GM20431 (cell line): ENCODE results near the gene GPS2.

Source experiments
- in situ Hi-C: fragments of 300-500 bp; cut with MseI, MboI; formaldehyde crosslinking; loops from one replicate; pipeline ENCODE4 v1.15.0; 2020; ENCODE audit warnings: low sequenced_read_pairs; ENCODE audit not compliant: unreplicated experiment

GPS2 gene

DNA sequence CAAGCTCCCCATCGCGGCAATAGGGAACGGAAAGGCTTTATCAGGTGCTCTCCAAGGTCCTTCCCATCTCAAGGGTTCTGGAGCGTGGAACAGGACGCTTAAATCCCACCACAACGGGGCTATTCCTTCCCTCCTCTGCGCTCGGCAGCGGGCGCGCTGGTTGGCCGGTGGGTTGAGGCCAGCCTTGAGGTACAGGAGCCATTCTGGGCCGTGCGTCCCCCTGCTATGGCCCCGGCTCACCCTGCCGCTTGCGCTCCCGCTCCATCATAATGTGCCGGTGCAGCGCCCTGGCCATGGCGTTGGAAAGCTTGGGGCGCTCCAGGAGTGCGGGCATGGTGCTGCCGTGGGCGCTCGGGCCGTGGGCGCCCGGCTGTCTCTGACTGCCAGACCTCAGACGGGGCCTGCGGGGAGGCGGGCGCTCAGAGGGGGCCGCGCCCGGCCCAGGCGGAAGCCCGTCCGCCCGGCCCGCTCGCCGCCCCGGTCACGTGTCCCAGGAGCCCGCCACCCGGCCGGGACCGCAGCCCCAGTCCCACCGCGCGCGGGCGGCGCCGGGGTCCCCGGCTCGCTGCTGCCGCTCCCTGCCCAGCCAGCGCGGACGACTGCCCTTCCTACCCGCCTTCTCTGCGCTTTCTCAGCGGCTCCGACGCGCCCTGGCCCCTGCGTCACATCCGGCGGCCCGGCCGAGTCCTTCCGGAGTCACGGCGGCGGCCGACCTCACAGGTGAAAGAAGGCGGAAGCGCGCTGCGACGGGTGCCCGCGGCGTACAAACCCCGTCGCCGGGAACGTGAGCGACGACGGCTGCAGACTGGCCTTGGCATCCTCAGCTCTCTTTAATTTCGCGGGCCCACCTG, at the start of gene GPS2:
Gene GPS2 (minus strand): TSS at position 642 of the 851 bp plus-strand sequence. CDS start 308 bp downstream, at position 334.
- in situ Hi-C loops, result no loop called here

DNA sequence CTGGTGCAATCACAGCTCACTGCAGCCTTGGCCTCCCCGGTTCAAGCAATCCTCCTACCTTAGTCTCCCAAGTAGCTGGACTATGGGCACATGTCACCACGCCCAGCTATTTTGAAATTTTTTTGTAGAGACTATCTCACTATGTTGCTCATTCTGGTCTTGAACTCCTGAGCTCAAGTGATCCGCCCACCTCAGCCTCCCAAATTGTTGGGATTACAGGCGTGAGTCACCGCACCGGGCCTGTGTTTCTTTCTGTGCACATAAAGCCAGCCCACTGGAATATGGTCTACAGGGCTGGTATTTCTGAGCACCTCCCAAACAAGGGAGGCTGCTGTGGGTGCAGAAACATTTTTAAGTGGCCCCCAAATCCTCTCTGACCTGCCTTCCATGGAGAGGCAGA, 48.2 kb upstream of the GPS2 start:
- in situ Hi-C loops, result no loop called here

GRCh38 chr17:7361906-7362305, 46.7 kb upstream of the GPS2 start:
- in situ Hi-C loops, result no loop called here

DNA sequence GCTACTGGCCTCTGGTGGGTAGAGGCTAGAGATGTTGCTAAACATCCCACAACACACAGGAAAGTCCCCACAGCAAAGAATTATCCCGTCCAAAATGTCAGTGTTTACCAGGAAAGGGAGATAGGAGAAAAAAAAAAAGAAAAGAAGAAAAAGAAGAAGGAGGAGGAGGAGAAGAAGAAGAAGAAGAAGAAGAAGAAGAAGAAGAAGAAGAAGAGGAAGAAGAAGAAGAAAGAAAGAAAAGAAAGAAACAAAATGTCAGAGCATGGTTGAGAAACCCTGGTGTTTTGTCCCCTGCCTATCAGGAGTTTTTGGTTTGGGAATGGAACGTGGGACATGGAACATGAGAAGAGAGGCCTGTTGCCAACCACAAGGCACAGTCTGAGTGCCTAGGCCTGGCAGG, 42.2 kb upstream of the GPS2 start:
- in situ Hi-C loops, result no loop called here

DNA sequence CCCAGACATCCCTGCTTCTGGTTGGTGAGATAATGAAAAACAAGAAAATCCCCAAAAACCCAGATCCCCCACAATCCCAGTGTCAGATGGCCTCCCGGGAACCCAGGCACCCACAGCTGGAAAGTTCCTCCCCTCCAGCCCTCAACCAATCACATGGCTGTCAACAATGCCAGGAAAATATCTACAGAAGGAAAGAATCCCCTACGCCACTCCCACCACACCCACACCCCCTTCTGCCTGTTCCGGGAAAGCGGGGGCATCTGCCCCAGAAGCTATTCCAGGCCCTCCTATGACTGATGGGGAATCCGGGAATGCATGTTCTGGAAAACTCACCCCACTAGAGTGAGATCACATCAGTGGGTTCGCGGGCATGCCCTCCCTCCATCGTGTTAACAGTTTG, 41.6 kb upstream of the GPS2 start:
- in situ Hi-C loops, result no loop called here

DNA sequence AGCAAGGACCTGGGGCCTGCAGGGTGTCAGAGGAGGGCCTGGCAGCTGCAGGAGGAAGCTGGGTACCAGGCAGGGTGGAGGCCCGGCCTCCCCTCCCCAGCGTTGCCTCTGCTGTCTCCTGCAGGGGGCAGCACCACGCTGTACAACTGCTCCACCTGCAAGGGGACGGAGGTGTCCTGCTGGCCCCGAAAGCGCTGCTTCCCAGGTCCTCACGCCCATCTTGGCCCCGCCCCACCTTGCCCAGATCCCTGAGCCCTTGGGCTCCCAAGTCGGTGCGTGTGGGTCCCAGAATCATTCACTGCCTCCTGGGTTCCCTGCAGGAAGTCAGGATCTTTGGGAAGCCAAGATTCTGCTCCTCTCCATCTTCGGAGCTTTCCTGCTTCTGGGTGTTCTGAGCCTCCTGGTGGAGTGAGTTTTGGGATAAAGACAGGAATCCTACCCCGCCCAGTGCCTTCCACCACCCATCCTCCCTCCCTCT, 41.0 kb upstream of the GPS2 start:
- in situ Hi-C loops, result no loop called here

- in situ Hi-C loops, result no loop called here
These were observed 40.4 kb upstream of the GPS2 start for GRCh38 chr17:7355573-7355972.

GRCh38 chr17:7355053-7355452, 39.9 kb upstream of the GPS2 start, which contains the start of gene TMEM95:
Gene TMEM95, plus strand, starts transcription at chr17:7355156. Its CDS starts 49 bp downstream, at chr17:7355205.
- in situ Hi-C loops, result no loop called here

- in situ Hi-C loops, result no loop called here
These were observed 39.2 kb upstream of the GPS2 start for GRCh38 chr17:7354262-7354843.

DNA sequence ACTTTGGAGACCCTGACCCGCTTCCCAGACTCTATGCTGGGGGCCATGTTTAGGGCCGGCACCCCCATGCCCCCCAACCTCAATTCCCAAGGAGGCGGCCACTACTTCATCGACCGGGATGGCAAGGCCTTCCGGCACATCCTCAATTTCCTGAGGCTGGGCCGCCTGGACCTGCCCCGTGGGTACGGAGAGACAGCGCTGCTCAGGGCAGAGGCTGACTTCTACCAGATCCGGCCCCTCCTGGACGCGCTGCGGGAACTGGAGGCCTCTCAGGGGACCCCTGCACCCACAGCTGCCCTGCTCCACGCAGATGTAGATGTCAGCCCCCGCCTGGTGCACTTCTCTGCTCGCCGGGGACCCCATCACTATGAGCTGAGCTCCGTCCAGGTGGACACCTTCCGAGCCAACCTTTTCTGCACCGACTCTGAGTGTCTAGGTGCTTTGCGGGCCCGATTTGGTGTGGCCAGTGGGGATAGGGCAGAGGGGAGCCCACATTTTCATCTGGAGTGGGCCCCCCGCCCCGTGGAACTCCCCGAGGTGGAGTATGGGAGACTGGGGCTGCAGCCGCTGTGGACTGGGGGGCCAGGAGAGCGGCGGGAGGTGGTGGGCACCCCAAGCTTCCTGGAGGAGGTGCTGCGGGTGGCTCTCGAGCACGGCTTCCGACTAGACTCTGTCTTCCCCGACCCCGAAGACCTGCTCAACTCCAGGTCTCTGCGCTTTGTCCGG, 37.9 kb upstream of the GPS2 start:
- in situ Hi-C loops, result no loop called here

DNA sequence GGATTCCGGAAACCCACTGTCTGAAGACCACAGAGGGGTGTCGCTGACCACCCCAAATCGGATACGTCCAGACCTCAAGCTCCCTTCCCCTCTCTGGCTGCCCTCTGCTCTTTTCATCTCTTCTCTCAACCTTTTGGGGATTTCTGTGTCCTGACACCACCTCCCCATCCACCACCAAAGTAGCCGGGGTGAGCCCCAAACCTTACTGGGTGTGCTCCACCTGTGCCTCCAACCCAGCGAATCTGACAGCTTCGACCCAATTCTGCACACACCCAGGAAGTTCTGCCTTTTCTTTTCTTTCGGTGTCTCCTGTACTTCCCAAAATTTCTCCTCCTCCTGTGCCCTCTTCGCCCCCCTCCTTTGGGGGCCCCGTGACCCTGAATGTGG, 37.3 kb upstream of the GPS2 start:
- in situ Hi-C loops, result no loop called here

DNA sequence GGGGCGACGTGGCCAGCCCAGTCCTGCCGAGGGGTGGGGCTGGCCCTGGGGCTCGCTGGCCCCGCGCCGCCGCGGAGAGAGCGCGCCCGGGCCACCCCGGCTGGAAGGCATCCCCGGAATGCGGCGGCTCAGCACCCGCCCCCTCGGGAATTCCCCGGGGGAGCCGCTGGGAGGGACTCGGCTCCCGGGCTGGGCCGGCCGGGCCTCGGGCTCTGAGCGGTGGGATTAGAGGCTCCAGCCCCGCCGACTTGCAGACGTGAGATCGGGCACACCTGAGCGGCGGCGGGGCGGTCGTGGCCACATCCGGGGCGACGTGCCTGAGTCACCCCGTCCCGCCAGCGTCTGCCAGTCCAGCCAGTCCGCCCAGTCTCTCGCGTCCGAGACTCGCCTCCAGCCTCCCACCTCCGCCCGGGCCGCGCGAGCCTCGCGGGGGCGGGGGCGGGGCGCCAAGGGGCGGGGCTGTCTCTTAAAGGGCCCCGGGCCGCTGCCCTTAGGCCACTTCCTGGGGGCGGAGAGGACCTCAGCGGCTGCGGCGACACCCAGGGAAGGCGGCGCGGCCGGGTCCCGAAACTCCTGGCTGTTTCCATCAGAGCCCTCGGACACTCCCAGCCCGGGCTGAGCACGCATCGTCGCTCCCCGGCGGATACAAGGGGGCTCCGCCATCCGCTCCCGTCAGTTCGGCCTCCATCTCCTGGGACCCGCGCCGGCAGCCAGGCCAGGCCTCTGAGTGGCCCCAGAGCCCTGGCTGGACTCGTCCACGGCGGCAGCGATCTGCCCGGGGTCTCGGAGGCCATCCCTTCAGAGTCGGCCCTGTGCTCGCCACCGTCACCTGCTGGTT, 36.7 kb upstream of the GPS2 start, which contains the start of gene KCTD11:
Gene KCTD11 (plus strand): TSS at position 498 of the 838 bp plus-strand sequence.
- in situ Hi-C loops, result no loop called here

DNA sequence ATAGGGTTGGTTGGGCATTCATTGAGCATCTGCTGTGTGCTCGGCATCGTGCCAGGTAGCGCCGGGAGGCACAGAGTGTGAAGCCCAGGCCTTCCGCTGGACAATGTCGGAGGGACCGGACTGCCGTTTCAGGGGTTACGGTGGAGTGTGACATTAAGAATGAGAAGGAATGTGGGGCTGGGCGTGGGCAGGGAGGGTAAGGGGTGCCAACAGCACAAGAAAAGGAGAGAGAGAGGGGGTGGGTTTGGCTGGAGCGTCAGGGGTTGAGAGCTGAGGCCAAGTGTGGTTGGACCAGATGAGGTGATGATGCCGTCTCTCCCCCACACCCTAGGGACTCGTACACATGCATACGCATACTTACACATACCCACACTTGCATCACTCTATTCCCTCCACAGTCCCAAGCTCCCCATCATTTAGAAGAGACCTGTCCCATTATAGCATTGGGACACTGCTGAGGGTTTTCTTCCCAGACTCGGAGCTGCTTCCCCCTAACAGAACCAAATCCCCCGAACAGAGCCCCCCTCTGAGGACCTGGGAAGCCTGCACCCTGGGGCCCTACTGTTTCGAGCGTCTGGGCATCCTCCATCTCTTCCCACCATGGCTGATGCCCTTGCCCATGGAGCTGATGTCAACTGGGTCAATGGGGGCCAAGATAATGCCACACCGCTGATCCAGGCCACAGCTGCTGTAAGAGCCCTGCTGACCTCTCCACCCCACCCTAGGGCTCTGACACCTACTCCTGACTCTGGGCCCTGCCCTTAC, 33.5 kb upstream of the GPS2 start:
- in situ Hi-C loops, result no loop called here

GRCh38 chr17:7347630-7348477, 32.7 kb upstream of the GPS2 start:
- in situ Hi-C loops, result no loop called here

DNA sequence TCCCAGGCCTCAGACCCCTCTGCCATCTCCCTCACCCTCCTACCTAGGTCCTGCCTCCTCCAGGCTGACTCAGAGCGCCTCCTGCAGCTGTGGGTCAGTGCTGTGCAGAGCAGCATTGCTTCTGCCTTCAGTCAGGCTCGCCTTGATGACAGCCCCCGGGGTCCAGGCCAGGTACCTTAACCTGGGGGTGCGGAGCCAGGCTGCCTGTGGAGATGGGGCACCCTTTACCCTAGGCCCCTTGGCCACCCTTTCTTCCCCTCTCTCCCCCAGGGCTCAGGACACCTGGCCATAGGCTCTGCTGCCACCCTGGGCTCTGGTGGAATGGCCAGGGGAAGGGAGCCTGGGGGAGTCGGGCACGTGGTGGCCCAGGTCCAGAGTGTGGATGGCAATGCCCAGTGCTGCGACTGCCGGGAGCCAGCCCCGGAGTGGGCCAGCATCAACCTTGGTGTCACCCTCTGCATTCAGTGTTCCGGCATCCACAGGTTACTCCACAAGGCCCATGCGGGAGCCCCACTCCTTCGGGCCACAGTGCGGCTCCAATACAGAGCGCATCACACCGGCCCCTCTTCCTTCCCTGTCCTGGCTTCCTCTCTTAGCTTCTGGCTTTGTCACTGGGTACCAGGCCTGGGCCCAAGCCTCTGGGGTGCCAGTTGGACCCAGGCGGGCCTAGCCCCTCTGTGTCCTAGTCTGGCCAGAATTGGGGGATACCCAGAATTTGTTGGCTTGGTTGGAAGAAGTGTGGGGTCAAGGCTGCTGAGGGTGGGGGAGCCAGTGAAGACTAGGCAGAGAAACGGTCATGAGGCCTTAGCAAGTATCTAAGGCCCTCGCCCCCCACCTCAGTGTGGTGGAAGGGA, 31.8 kb upstream of the GPS2 start:
- in situ Hi-C loops, result no loop called here

DNA sequence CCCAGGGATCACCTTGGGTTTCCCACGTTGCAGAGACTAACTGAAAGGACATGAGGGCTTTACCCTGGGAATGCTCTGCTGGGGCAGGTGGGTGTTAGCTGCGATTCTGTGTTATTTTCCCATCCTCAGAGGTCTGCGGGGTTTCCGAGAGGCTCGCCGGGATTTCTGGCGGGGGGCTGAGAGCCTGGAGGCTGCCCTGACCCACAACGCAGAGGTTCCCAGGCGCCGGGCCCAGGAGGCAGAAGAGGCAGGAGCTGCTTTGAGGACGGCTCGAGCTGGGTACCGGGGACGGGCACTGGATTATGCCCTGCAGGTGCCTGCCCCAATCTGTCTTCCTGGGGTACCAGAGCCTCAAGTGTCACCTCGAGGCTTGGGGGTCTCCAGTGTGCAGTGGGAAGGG, 28.1 kb upstream of the GPS2 start:
- in situ Hi-C loops, result no loop called here

DNA sequence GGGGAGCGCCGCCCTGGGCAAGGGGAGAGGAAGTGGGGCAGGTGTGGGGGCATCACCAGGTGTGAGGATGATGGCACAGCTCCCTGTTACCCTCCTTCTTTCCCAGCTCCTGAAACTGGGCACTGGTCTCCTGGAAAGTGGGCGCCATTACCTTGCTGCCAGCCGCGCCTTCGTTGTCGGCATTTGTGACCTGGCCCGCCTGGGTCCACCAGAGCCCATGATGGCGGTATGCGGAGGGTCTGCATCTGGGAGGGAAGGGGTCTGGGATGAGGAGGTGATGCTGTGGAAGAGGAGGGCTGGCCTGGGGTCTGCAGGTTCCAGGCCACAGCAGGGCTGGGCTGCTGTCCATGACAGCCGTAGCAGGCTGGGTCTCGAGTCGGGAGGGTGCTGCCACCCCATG, 26.7 kb upstream of the GPS2 start:
- in situ Hi-C loops, result no loop called here
